Upper lobe of left lung (tissue), 4 donors: Measurements from ENCODE around the gene MAP3K9.

ENCODE experiments used
- CTCF ChIP-seq, 6 experiments: fragments of 450-650 bp in 4 of 6; fragments of 200-600 bp in 2 of 6; sonication (generic) in 2 of 6; IDR thresholded peaks; one replicate each; pipeline ENCODE4 v1.5.1; 2016 to 2019; ENCODE audit warnings: antibody characterized with exemption in 6 of 6
- EP300 ChIP-seq, 4 donors: sonication (generic); formaldehyde crosslinking; IDR thresholded peaks; one replicate each; pipeline ENCODE4 v1.5.1; 2017; ENCODE audit warnings: antibody characterized with exemption in 4 of 4, control low read depth in 2 of 4
- POLR2A ChIP-seq, 4 donors: fragments of 450-650 bp; IDR thresholded peaks; one replicate each; pipeline ENCODE4 v1.5.1; 2016 to 2017; ENCODE audit warnings: antibody characterized with exemption in 4 of 4, mild to moderate bottlenecking in 2 of 4
- POLR2AphosphoS5 ChIP-seq, 2 donors: sonication (generic); formaldehyde crosslinking; IDR thresholded peaks; one replicate each; pipeline ENCODE4 v1.5.1; 2017; ENCODE audit warnings: antibody characterized with exemption in 2 of 2

- TF ChIP-seq POLR2A (IDR thresholded peaks at IDR 0.05) = no peak
- no peak for TF ChIP-seq CTCF (IDR thresholded peaks at IDR 0.05)
- no peak for TF ChIP-seq POLR2AphosphoS5 (IDR thresholded peaks at IDR 0.05)
- no peak for TF ChIP-seq EP300 (IDR thresholded peaks at IDR 0.05)
Measured at GRCh38 chr14:70788898-70789297, 20.4 kb downstream of the MAP3K9 start.
